ENCODE measurements around the gene DISC1.

The DISC1 gene

DNA sequence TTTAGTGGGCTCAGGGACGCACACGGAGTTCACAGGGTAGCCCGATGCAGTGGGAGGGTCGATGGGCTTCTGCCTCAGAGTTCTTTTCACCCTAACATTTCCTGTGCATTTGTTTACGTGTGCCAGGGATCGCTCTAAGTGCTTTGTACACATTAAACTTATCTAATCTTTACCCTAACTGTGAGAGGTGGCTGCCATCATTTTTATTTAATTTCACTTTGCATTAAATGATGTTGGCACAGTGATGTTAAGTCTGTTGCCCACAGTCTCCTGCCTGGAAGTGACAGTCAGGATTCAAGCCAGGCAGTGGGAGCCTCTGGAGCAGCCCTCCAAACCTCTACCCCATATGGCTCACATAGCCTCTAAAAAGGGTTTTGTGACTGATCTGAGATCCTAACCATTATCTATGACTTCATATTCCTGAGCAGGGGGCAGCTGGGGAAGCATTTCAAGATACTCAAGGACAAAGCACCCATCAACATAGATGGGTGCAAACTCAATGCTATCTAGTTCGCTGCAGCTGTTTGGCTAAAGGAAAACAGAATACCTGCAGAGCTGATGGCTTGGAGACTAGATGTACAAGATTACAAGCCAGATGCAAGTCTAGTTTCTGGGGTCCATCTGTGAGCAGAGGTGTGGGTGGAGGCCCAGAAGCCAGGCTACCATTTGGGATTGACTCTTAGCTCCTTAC lies 303.8 kb downstream of the DISC1 start:
- Histone ChIP-seq H3K4me3 (replicated peaks; ENCODE audit: insufficient read depth, low read length) (no peak overlapping the region), H3K27ac (replicated peaks) (no peak overlapping the region), H3K27me3 (ENCODE audit: insufficient read depth, poor library complexity, severe bottlenecking) (no peaks in the 10 kb centered on the region)
- DNase-seq (ENCODE audit: low read depth in 1 of 2, low spot score in 1 of 2): no peak
- TF ChIP-seq SPI1 (IDR thresholded peaks at IDR 0.05; ENCODE audit: borderline replicate concordance, low read depth): no peak
- no peak for TF ChIP-seq CTCF (IDR thresholded peaks at IDR 0.05; ENCODE audit: insufficient read depth, low read length)
- TF ChIP-seq POLR2AphosphoS5 (IDR thresholded peaks at IDR 0.05; ENCODE audit: low read depth): no peak
- no peak for TF ChIP-seq REST (IDR thresholded peaks at IDR 0.05; ENCODE audit: insufficient replicate concordance, low read depth)
- TF ChIP-seq GABPA (IDR thresholded peaks at IDR 0.05; ENCODE audit: low read depth): no peak

GRCh38 chr1:231931146-231931545 lies 304.6 kb downstream of the DISC1 start:
- no peak overlapping the region for H3K27ac ChIP-seq (replicated peaks)
- no peak for DNase-seq (ENCODE audit: low read depth in 1 of 2, low spot score in 1 of 2)
- no peaks in the 10 kb centered on the region for H3K27me3 ChIP-seq (ENCODE audit: insufficient read depth, poor library complexity, severe bottlenecking)
- H3K4me3 ChIP-seq (replicated peaks; ENCODE audit: insufficient read depth, low read length): no peak overlapping the region
- no peak for TF ChIP-seq CTCF (IDR thresholded peaks at IDR 0.05; ENCODE audit: insufficient read depth, low read length)
- TF ChIP-seq POLR2AphosphoS5 (IDR thresholded peaks at IDR 0.05; ENCODE audit: low read depth): no peak
- TF ChIP-seq GABPA (IDR thresholded peaks at IDR 0.05; ENCODE audit: low read depth): no peak
- TF ChIP-seq REST (IDR thresholded peaks at IDR 0.05; ENCODE audit: insufficient replicate concordance, low read depth): no peak
- TF ChIP-seq SPI1 (IDR thresholded peaks at IDR 0.05; ENCODE audit: borderline replicate concordance, low read depth): no peak

DNA sequence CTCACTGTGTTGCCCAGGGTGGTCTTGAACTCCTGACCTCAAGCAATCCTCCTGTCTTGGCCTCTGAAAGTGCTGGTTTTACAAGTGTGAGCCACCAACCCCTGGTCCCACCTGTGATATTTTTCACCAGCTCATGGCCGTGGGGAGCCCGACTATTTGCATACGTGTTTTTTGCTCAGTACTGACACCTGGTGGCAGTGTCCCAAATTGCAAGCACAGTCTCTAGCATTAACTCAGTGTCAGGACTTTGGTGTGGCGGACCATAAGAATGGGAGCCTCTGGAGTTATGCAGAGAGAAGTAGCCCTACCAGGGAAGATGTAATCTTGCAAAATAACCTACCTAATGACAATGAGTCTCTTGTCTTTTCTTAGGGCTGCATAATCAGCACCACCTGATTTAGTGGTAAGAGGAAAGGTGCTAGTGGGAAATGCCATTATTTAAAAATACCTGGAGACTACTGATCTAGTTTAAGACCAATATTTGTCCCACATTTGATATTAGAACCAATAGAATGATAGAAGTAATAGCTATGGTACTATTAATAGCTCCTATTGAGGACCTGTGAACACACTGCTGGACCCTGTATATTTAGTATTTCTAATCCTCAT lies 305.4 kb downstream of the DISC1 start:
- peak; percentile 23 to 41 for DNase-seq (ENCODE audit: low read depth in 1 of 2, low spot score in 1 of 2)
- Histone ChIP-seq H3K27me3 (ENCODE audit: insufficient read depth, poor library complexity, severe bottlenecking) (no peaks in the 10 kb centered on the region), H3K4me3 (replicated peaks; ENCODE audit: insufficient read depth, low read length) (no peak overlapping the region), H3K27ac (replicated peaks) (no peak overlapping the region)
- TF ChIP-seq CTCF (IDR thresholded peaks at IDR 0.05; ENCODE audit: insufficient read depth, low read length) (peak; percentile 81), SPI1 (IDR thresholded peaks at IDR 0.05; ENCODE audit: borderline replicate concordance, low read depth) (no peak), POLR2AphosphoS5 (IDR thresholded peaks at IDR 0.05; ENCODE audit: low read depth) (no peak)

Measured in HL-60 (cell line).